ENCODE data around the gene NPTXR.

Gene NPTXR

GRCh38 chr22:38850941-38851849, 7.4 kb upstream of the NPTXR start:
- no peak for DNase-seq (ENCODE audit: low read depth)

- DNase-seq (ENCODE audit: low read depth) = no peak
Observed at GRCh38 chr22:38850399-38850798, 6.6 kb upstream of the NPTXR start.

GRCh38 chr22:38849811-38850210, 6.0 kb upstream of the NPTXR start:
- DNase-seq (ENCODE audit: low read depth) = no peak

- no peak for DNase-seq (ENCODE audit: low read depth)
Observed at GRCh38 chr22:38846412-38846811, 2.6 kb upstream of the NPTXR start.

- no peak for DNase-seq (ENCODE audit: low read depth)
Observed at GRCh38 chr22:38845004-38845740, 1.3 kb upstream of the NPTXR start.

GRCh38 chr22:38844315-38845003, 631 bp upstream of the NPTXR start:
- DNase-seq (ENCODE audit: low read depth) = no peak

GRCh38 chr22:38843201-38843656, 599 bp downstream of the NPTXR start:
- DNase-seq (ENCODE audit: low read depth) = peak; percentile 17

GRCh38 chr22:38842512-38843200, 1.2 kb downstream of the NPTXR start:
- DNase-seq (ENCODE audit: low read depth) = no peak

- no peak for DNase-seq (ENCODE audit: low read depth)
Observed at GRCh38 chr22:38841635-38842034, 2.2 kb downstream of the NPTXR start.

GRCh38 chr22:38841211-38841610, 2.6 kb downstream of the NPTXR start:
- DNase-seq (ENCODE audit: low read depth) = no peak

- no peak for DNase-seq (ENCODE audit: low read depth)
Observed at GRCh38 chr22:38840129-38840528, 3.7 kb downstream of the NPTXR start.

GRCh38 chr22:38839686-38840085, 4.1 kb downstream of the NPTXR start:
- DNase-seq (ENCODE audit: low read depth) = no peak

- DNase-seq (ENCODE audit: low read depth) = no peak
Observed at GRCh38 chr22:38837414-38837928, 6.4 kb downstream of the NPTXR start.

GRCh38 chr22:38835888-38836301, 7.9 kb downstream of the NPTXR start:
- peak; percentile 17 for DNase-seq (ENCODE audit: low read depth)

- DNase-seq (ENCODE audit: low read depth) = no peak
Observed at GRCh38 chr22:38834991-38835390, 8.8 kb downstream of the NPTXR start.

- DNase-seq (ENCODE audit: low read depth) = no peak
Observed at GRCh38 chr22:38834215-38834953, 9.4 kb downstream of the NPTXR start.

GRCh38 chr22:38833061-38833460, 10.8 kb downstream of the NPTXR start:
- DNase-seq (ENCODE audit: low read depth) = no peak

GRCh38 chr22:38832005-38832978, 11.5 kb downstream of the NPTXR start:
- no peak for DNase-seq (ENCODE audit: low read depth)

GRCh38 chr22:38831166-38831945, 12.5 kb downstream of the NPTXR start:
- DNase-seq (ENCODE audit: low read depth) = peak; percentile 24

Data from non-pigmented ciliary epithelial cell (primary cell).